ENCODE measurements around the gene TEX14. TPM values are rescaled to one million over a fixed set of nuclear protein-coding genes. Genes with fewer than 3 reads are reported as not detected.
"Not testable (repeated sequence)": the region's sequence is repeated elsewhere in the genome, so short reads cannot be mapped to it uniquely, and the experiment has no call there.

The TEX14 gene
- polyA plus RNA-seq, 3 donors: 0.25 TPM; not detected in 2

DNA sequence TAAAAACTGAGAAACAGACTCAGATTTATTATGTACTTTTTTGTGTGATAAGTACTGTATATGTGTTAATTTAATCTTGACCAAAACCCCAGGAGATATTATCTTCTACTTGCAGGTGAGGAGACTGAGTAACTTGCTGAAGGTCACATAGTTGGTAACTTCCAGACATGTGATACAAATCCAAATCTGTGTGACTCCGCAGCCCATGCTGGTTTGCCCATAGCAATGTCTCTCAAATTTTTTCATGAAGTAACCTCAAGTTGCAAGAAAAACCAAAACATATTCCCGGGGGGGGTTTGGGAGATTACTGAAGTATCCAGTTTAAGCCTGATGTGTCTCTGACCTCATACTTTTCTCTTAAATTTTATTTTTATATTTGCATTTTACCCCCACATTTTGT, 3.3 kb downstream of the TEX14 start:
- intact Hi-C loops (cut with micrococcal nuclease): no loop called here
- no peak overlapping the region for H3K27ac ChIP-seq (ENCODE audit: low read depth in 1 of 2, low read length in 2 of 2)
- TF ChIP-seq, protein P1, sequence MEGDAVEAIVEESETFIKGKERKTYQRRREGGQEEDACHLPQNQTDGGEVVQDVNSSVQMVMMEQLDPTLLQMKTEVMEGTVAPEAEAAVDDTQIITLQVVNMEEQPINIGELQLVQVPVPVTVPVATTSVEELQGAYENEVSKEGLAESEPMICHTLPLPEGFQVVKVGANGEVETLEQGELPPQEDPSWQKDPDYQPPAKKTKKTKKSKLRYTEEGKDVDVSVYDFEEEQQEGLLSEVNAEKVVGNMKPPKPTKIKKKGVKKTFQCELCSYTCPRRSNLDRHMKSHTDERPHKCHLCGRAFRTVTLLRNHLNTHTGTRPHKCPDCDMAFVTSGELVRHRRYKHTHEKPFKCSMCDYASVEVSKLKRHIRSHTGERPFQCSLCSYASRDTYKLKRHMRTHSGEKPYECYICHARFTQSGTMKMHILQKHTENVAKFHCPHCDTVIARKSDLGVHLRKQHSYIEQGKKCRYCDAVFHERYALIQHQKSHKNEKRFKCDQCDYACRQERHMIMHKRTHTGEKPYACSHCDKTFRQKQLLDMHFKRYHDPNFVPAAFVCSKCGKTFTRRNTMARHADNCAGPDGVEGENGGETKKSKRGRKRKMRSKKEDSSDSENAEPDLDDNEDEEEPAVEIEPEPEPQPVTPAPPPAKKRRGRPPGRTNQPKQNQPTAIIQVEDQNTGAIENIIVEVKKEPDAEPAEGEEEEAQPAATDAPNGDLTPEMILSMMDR (IDR thresholded peaks at IDR 0.05): no peak
- peaks cover 0 to 4% (median 0%) of the 10 kb centered on the region in 7 donors for H3K9me3 Mint-ChIP-seq
- H3K4me1 Mint-ChIP-seq: peaks cover 12% of the 10 kb centered on the region
- H3K4me1 ChIP-seq (ENCODE audit: control insufficient read depth in 1 of 2, insufficient read depth in 2 of 2, low read length in 2 of 2): peaks cover 12 to 17% of the 10 kb centered on the region in 2 donors
- no peak overlapping the region for H3K4me2 ChIP-seq (replicated peaks; ENCODE audit: extremely low read depth, low read length, poor library complexity, severe bottlenecking)
- peaks cover 7% of the 10 kb centered on the region for H3K79me2 ChIP-seq (ENCODE audit: insufficient read depth, low read length)
- no peak for DNase-seq
- H3K4me3 ChIP-seq (replicated peaks in 1 of 3; ENCODE audit: low read depth in 2 of 3, low read length in 3 of 3): no peak overlapping the region
- no peaks in the 10 kb centered on the region for H4K20me1 ChIP-seq (ENCODE audit: insufficient read depth, low read length)
- no peak overlapping the region for H3K27ac Mint-ChIP-seq
- no peaks in the 10 kb centered on the region for H3K9me3 ChIP-seq (replicated peaks in 1 of 2; ENCODE audit: control insufficient read depth in 1 of 2, insufficient read depth in 1 of 2, low read length in 2 of 2)
- H3K36me3 ChIP-seq (replicated peaks in 1 of 2; ENCODE audit: control insufficient read depth in 1 of 2, insufficient read depth in 2 of 2, low read length in 2 of 2): no peaks in the 10 kb centered on the region
- no peak overlapping the region for H2AFZ ChIP-seq (ENCODE audit: insufficient read depth, low read depth, low read length, poor library complexity, severe bottlenecking)
- no peaks in the 10 kb centered on the region for H3K27me3 ChIP-seq (ENCODE audit: control insufficient read depth in 2 of 2, insufficient read depth in 2 of 2, low read length in 2 of 2)
- no peaks in the 10 kb centered on the region for H3K36me3 Mint-ChIP-seq
- WGBS (ENCODE audit: insufficient coverage): no CpG with 5 or more reads among the region's 2 CpGs
- no peak overlapping the region for H3K9ac ChIP-seq (ENCODE audit: insufficient read depth, low read length, poor library complexity, severe bottlenecking)
- H3K4me3 Mint-ChIP-seq: no peak overlapping the region
- H3K27me3 Mint-ChIP-seq (ENCODE audit: low read depth in 3 of 3): peaks cover 2 to 5% (median 4%) of the 10 kb centered on the region in 3 donors

DNA sequence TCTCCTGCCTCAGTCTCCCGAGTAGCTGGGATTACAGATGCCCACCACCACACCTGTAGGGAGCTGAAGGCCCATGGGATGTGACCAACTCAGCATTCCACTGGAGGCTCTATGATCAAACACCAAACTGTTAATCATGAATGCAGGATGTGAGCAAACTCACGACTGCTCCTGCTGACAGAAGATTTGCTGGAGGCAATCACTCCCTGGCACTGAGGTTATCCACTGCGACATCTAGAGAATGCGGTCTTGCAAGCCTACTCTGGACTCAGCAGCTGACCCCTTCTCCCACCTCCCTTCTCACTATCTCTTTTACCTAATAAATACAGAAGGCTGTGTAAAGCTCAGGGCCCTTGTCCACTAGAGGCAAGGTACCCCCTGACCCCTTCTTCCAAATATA, 4.9 kb downstream of the TEX14 start:
- Mint-ChIP-seq H3K4me1 (no peaks in the 10 kb centered on the region), H3K4me3 (no peak overlapping the region), H3K27ac (peak overlapping the region in 1 of 7 donors; percentile 2), H3K9me3 (peaks cover 0 to 6% (median 0%) of the 10 kb centered on the region in 7 donors), H3K36me3 (no peaks in the 10 kb centered on the region), H3K27me3 (ENCODE audit: low read depth in 3 of 3) (peaks cover 3 to 5% (median 4%) of the 10 kb centered on the region in 3 donors)
- WGBS (ENCODE audit: insufficient coverage): 97% methylated on average over 3 of the region's 4 CpGs
- no peaks in the 10 kb centered on the region for H3K36me3 ChIP-seq (replicated peaks in 1 of 2; ENCODE audit: control insufficient read depth in 1 of 2, insufficient read depth in 2 of 2, low read length in 2 of 2)
- H3K27ac ChIP-seq (ENCODE audit: low read depth in 1 of 2, low read length in 2 of 2): no peak overlapping the region
- no peak for DNase-seq
- H3K27me3 ChIP-seq (ENCODE audit: control insufficient read depth in 2 of 2, insufficient read depth in 2 of 2, low read length in 2 of 2): no peaks in the 10 kb centered on the region
- no peak overlapping the region for H3K9ac ChIP-seq (ENCODE audit: insufficient read depth, low read length, poor library complexity, severe bottlenecking)
- no peaks in the 10 kb centered on the region for H3K79me2 ChIP-seq (ENCODE audit: insufficient read depth, low read length)
- H2AFZ ChIP-seq (ENCODE audit: insufficient read depth, low read depth, low read length, poor library complexity, severe bottlenecking): no peak overlapping the region
- H3K9me3 ChIP-seq (replicated peaks in 1 of 2; ENCODE audit: control insufficient read depth in 1 of 2, insufficient read depth in 1 of 2, low read length in 2 of 2): no peaks in the 10 kb centered on the region
- TF ChIP-seq, protein P1 (IDR thresholded peaks at IDR 0.05): no peak
- intact Hi-C loops (cut with micrococcal nuclease): no loop called here
- peaks cover under 1 to 2% of the 10 kb centered on the region in 2 donors for H3K4me1 ChIP-seq (ENCODE audit: control insufficient read depth in 1 of 2, insufficient read depth in 2 of 2, low read length in 2 of 2)
- no peak overlapping the region for H3K4me3 ChIP-seq (replicated peaks in 1 of 3; ENCODE audit: low read depth in 2 of 3, low read length in 3 of 3)
- no peaks in the 10 kb centered on the region for H4K20me1 ChIP-seq (ENCODE audit: insufficient read depth, low read length)
- H3K4me2 ChIP-seq (replicated peaks; ENCODE audit: extremely low read depth, low read length, poor library complexity, severe bottlenecking): no peak overlapping the region

DNA sequence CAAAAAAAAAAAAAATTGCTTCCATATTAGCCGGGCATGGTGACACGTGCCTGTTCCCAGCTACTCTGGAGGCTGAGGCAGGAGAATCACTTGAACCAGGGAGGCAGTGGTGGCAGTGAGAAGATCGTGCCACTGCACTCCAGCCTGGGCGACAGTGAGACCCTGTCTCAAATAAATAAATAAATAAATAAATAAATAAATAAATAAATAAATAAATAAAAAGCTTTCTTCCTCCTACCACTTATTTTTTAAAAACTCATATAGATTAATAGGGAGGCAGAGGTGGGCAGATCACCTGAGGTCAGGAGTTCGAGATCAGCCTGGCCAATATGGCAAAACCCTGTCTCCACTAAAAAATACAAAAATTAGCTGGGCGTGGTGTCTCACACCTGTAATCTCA, 7.4 kb downstream of the TEX14 start:
- H3K4me3 Mint-ChIP-seq: peak overlapping the region in 1 of 2 donors; percentile 26
- H3K79me2 ChIP-seq (ENCODE audit: insufficient read depth, low read length): not testable (repeated sequence)
- WGBS (ENCODE audit: insufficient coverage): 100% methylated on average over 1 of the region's 6 CpGs

More for the DNA sequence above, 7.4 kb downstream of the TEX14 start:
- H3K9ac ChIP-seq (ENCODE audit: insufficient read depth, low read length, poor library complexity, severe bottlenecking); DNase-seq; H4K20me1 ChIP-seq (ENCODE audit: insufficient read depth, low read length); H3K27ac ChIP-seq (ENCODE audit: low read depth in 1 of 2, low read length in 2 of 2); H3K27me3 Mint-ChIP-seq (ENCODE audit: low read depth in 3 of 3); H2AFZ ChIP-seq (ENCODE audit: insufficient read depth, low read depth, low read length, poor library complexity, severe bottlenecking); H3K36me3 Mint-ChIP-seq; H3K36me3 ChIP-seq (replicated peaks in 1 of 2; ENCODE audit: control insufficient read depth in 1 of 2, insufficient read depth in 2 of 2, low read length in 2 of 2); H3K9me3 Mint-ChIP-seq; H3K4me3 ChIP-seq (replicated peaks in 1 of 3; ENCODE audit: low read depth in 2 of 3, low read length in 3 of 3); H3K4me1 ChIP-seq (ENCODE audit: control insufficient read depth in 1 of 2, insufficient read depth in 2 of 2, low read length in 2 of 2); H3K9me3 ChIP-seq (replicated peaks in 1 of 2; ENCODE audit: control insufficient read depth in 1 of 2, insufficient read depth in 1 of 2, low read length in 2 of 2); H3K27me3 ChIP-seq (ENCODE audit: control insufficient read depth in 2 of 2, insufficient read depth in 2 of 2, low read length in 2 of 2); H3K27ac Mint-ChIP-seq; H3K4me1 Mint-ChIP-seq; intact Hi-C loops (cut with micrococcal nuclease); H3K4me2 ChIP-seq (replicated peaks; ENCODE audit: extremely low read depth, low read length, poor library complexity, severe bottlenecking): not testable (repeated sequence)
